HEK293 (cell line): ENCODE data around the gene CXCL12.

ENCODE experiments used
- CTCF ChIA-PET: fragments of 350-600 bp; formaldehyde crosslinking; extraction: SDS; loops from one replicate; lab custom pipeline; 2021; ENCODE audit warnings: antibody characterized with exemption; lab: Yijun Ruan, JAX
- POLR2A ChIA-PET: fragments of 300-600 bp; formaldehyde crosslinking; extraction: SDS; loops from one replicate; lab custom pipeline; 2020; ENCODE audit warnings: antibody characterized with exemption, inconsistent platforms; lab: Yijun Ruan, JAX
- H3K27ac ChIP-seq: fragments of 200-500 bp; sonication (Bioruptor generic); 2 replicates; pipeline ENCODE4 v1.5.1; 2014; ENCODE audit warnings: low read depth, low read length, control low read depth, inconsistent platforms; ENCODE audit errors: extremely low read depth
- H3K36me3 ChIP-seq, 2 experiments: fragments of 200-500 bp in 1 of 2; sonication (Bioruptor generic) in 1 of 2; 1 replicate in 1 of 2; 2 replicates in 1 of 2; pipeline ENCODE4 v1.5.1; 2014 to 2017; ENCODE audit warnings: inconsistent platforms in 2 of 2, low read length in 2 of 2; ENCODE audit not compliant: control insufficient read depth in 2 of 2, insufficient read depth in 1 of 2
- H3K4me1 ChIP-seq: fragments of 200-500 bp; sonication (Bioruptor generic); 2 replicates; pipeline ENCODE4 v1.5.1; 2014; ENCODE audit warnings: mild to moderate bottlenecking, low read length, inconsistent platforms; ENCODE audit not compliant: control insufficient read depth, insufficient read depth
- H3K4me3 ChIP-seq: 2 replicates; pipeline ENCODE4 v1.5.1; 2011; ENCODE audit warnings: low read depth, mild to moderate bottlenecking, control low read depth, low read length, moderate library complexity
- H3K9me3 ChIP-seq: fragments of 200-500 bp; sonication (Bioruptor generic); 2 replicates; pipeline ENCODE4 v1.5.1; 2014; ENCODE audit warnings: low read depth, low read length, inconsistent platforms; ENCODE audit not compliant: control insufficient read depth, insufficient read depth
- AEBP2 ChIP-seq: fragments of 450-650 bp; formaldehyde crosslinking; IDR thresholded peaks from 2 replicates; pipeline ENCODE4 v1.5.1; 2016; ENCODE audit warnings: missing biosample characterization, missing genetic modification characterization, borderline replicate concordance
- KLF1 ChIP-seq: fragments of 450-650 bp; formaldehyde crosslinking; IDR thresholded peaks from 2 replicates; pipeline ENCODE4 v1.5.1; 2016; ENCODE audit warnings: missing biosample characterization, missing genetic modification characterization
- KLF10 ChIP-seq: fragments of 450-650 bp; IDR thresholded peaks from 2 replicates; pipeline ENCODE4 v1.5.1; 2018; ENCODE audit warnings: missing biosample characterization, mild to moderate bottlenecking, missing genetic modification characterization
- MYNN ChIP-seq: fragments of 450-650 bp; formaldehyde crosslinking; IDR thresholded peaks from 2 replicates; pipeline ENCODE4 v1.5.1; 2016; ENCODE audit warnings: missing biosample characterization, missing genetic modification characterization, borderline replicate concordance
- PBX3 ChIP-seq: sonication (generic); formaldehyde crosslinking; IDR thresholded peaks from 2 replicates; pipeline ENCODE4 v1.8.1; 2022; ENCODE audit warnings: mild to moderate bottlenecking, moderate library complexity, missing genetic modification reagents
- ZBTB21 ChIP-seq: fragments of 450-650 bp; formaldehyde crosslinking; IDR thresholded peaks from 2 replicates; pipeline ENCODE4 v1.5.1; 2017; ENCODE audit warnings: missing biosample characterization, missing genetic modification characterization
- ZFP37 ChIP-seq: fragments of 450-650 bp; formaldehyde crosslinking; IDR thresholded peaks from 2 replicates; pipeline ENCODE4 v1.5.1; 2016; ENCODE audit warnings: missing biosample characterization, missing genetic modification characterization
- ZIC2 ChIP-seq: fragments of 450-650 bp; formaldehyde crosslinking; IDR thresholded peaks from 2 replicates; pipeline ENCODE4 v1.5.1; 2016; ENCODE audit warnings: missing biosample characterization, missing genetic modification characterization
- ZNF214 ChIP-seq: fragments of 450-650 bp; formaldehyde crosslinking; IDR thresholded peaks from 2 replicates; pipeline ENCODE4 v1.5.1; 2017; ENCODE audit warnings: missing biosample characterization, mild to moderate bottlenecking, missing genetic modification characterization, borderline replicate concordance
- ZNF266 ChIP-seq: fragments of 450-650 bp; formaldehyde crosslinking; IDR thresholded peaks from 2 replicates; pipeline ENCODE4 v1.5.1; 2016; ENCODE audit warnings: missing biosample characterization, missing genetic modification characterization, low read depth
- ZNF302 ChIP-seq: fragments of 450-650 bp; formaldehyde crosslinking; IDR thresholded peaks from 2 replicates; pipeline ENCODE4 v1.5.1; 2016; ENCODE audit warnings: missing biosample characterization, missing genetic modification characterization, low read depth
- ZNF335 ChIP-seq: fragments of 450-650 bp; formaldehyde crosslinking; conservative IDR thresholded peaks from 2 replicates; pipeline ENCODE4 v1.5.1; 2016; ENCODE audit warnings: missing biosample characterization, missing genetic modification characterization
- ZNF473 ChIP-seq: fragments of 450-650 bp; formaldehyde crosslinking; IDR thresholded peaks from 2 replicates; pipeline ENCODE4 v1.5.1; 2017; ENCODE audit warnings: missing biosample characterization, missing genetic modification characterization
- ZNF514 ChIP-seq: fragments of 450-650 bp; formaldehyde crosslinking; IDR thresholded peaks from 2 replicates; pipeline ENCODE4 v1.5.1; 2016; ENCODE audit warnings: missing biosample characterization, missing genetic modification characterization
- ZNF561 ChIP-seq: fragments of 450-650 bp; IDR thresholded peaks from 2 replicates; pipeline ENCODE4 v1.5.1; 2018; ENCODE audit warnings: missing biosample characterization, missing genetic modification characterization, borderline replicate concordance
- ZNF580 ChIP-seq: fragments of 450-650 bp; formaldehyde crosslinking; IDR thresholded peaks from 2 replicates; pipeline ENCODE4 v1.5.1; 2016; ENCODE audit warnings: missing biosample characterization, missing genetic modification characterization
- ZNF704 ChIP-seq: fragments of 450-650 bp; formaldehyde crosslinking; IDR thresholded peaks from 2 replicates; pipeline ENCODE4 v1.5.1; 2016; ENCODE audit warnings: missing biosample characterization, missing genetic modification characterization
- ZNF776 ChIP-seq: fragments of 450-650 bp; formaldehyde crosslinking; IDR thresholded peaks from 2 replicates; pipeline ENCODE4 v1.5.0; 2017; ENCODE audit warnings: missing biosample characterization, missing genetic modification characterization, borderline replicate concordance
- ZNF830 ChIP-seq: fragments of 450-650 bp; IDR thresholded peaks from 2 replicates; pipeline ENCODE4 v1.5.0; 2018; ENCODE audit warnings: missing biosample characterization, missing genetic modification characterization, low read depth, mild to moderate bottlenecking, moderate library complexity
- ZNF837 ChIP-seq: fragments of 450-650 bp; formaldehyde crosslinking; IDR thresholded peaks from 2 replicates; pipeline ENCODE4 v1.5.1; 2016; ENCODE audit warnings: missing biosample characterization, missing genetic modification characterization
- ZNF843 ChIP-seq: fragments of 450-650 bp; formaldehyde crosslinking; IDR thresholded peaks from 2 replicates; pipeline ENCODE4 v1.5.1; 2016; ENCODE audit warnings: missing biosample characterization, missing genetic modification characterization
- ZSCAN5A ChIP-seq: fragments of 450-650 bp; formaldehyde crosslinking; IDR thresholded peaks from 2 replicates; pipeline ENCODE4 v1.5.1; 2016; ENCODE audit warnings: missing biosample characterization, missing genetic modification characterization

Gene CXCL12

GRCh38 chr10:44361109-44361508, 23.8 kb downstream of the CXCL12 start:
- no peaks in the 10 kb centered on the region for H3K36me3 ChIP-seq
- CTCF ChIA-PET: interaction anchor here (0.7 to 0.9 kb wide), 2 partner anchors 24 to 38 kb away, joined by 3 to 4 read pairs; no protein-coding TSS in a partner anchor
- TF ChIP-seq PBX3 (CRISPR knock-in tag) (no peak), MYNN (tag by site-specific recombination) (no peak), ZNF704 (tag by site-specific recombination) (no peak), ZNF266 (tag by site-specific recombination) (no peak), ZNF473 (tag by site-specific recombination) (no peak), ZNF514 (no peak), ZNF580 (tag by site-specific recombination) (no peak)
- H3K9me3 ChIP-seq: no peaks in the 10 kb centered on the region
- POLR2A ChIA-PET: no interaction called here
- no peak overlapping the region for H3K27ac ChIP-seq
- no peak overlapping the region for H3K4me3 ChIP-seq
- no peaks in the 10 kb centered on the region for H3K4me1 ChIP-seq

- ChIA-PET POLR2A (no interaction called here), CTCF (interaction anchor here (0.7 kb wide), 1 partner anchor 160 kb away, joined by 3 read pairs; no protein-coding TSS in a partner anchor)
- Histone ChIP-seq H3K4me3 (no peak overlapping the region), H3K36me3 (no peaks in the 10 kb centered on the region), H3K27ac (no peak overlapping the region), H3K4me1 (no peaks in the 10 kb centered on the region), H3K9me3 (no peaks in the 10 kb centered on the region)
- TF ChIP-seq ZNF837 (tag by site-specific recombination) (no peak), ZFP37 (tag by site-specific recombination) (no peak), ZNF843 (tag by site-specific recombination) (no peak), ZNF776 (tag by site-specific recombination) (no peak), ZIC2 (tag by site-specific recombination) (peak; percentile 56), ZNF335 (tag by site-specific recombination) (peak; percentile 43; the same call in 1 of the 2 replicates), KLF10 (tag by site-specific recombination) (no peak), ZNF302 (tag by site-specific recombination) (no peak)
Measured at GRCh38 chr10:44358080-44358771, 26.7 kb downstream of the CXCL12 start.

- Histone ChIP-seq H3K36me3 (no peaks in the 10 kb centered on the region), H3K4me3 (no peak overlapping the region), H3K27ac (no peak overlapping the region), H3K4me1 (no peaks in the 10 kb centered on the region), H3K9me3 (no peaks in the 10 kb centered on the region)
- POLR2A ChIA-PET: no interaction called here
- CTCF ChIA-PET: no interaction called here
- no peak for TF ChIP-seq KLF1 (tag by site-specific recombination)
- no peak for TF ChIP-seq AEBP2 (tag by site-specific recombination)
- no peak for TF ChIP-seq ZNF214
- TF ChIP-seq ZBTB21 (tag by site-specific recombination): no peak
- no peak for TF ChIP-seq ZNF704 (tag by site-specific recombination)
- no peak for TF ChIP-seq ZSCAN5A (tag by site-specific recombination)
- TF ChIP-seq ZNF561 (tag by site-specific recombination): no peak
- TF ChIP-seq ZNF830 (tag by site-specific recombination): no peak
Measured at GRCh38 chr10:44357023-44357540, 27.8 kb downstream of the CXCL12 start.
